ENCODE results near the gene JAM3.

The JAM3 gene

GRCh38 chr11:134149371-134149770, 80.5 kb downstream of the JAM3 start:
- DNase-seq = no peak
- no peaks in the 10 kb centered on the region for H3K27me3 ChIP-seq
- no peaks in the 10 kb centered on the region for H3K4me1 ChIP-seq
- no peak overlapping the region for H3K4me3 ChIP-seq (ENCODE audit: low read depth, low read length)
- peaks cover 81% of the 10 kb centered on the region for H3K36me3 ChIP-seq
- H3K9me3 ChIP-seq = no peaks in the 10 kb centered on the region
- TF ChIP-seq CTCF (IDR thresholded peaks at IDR 0.05; ENCODE audit: low read depth, low read length) = no peak

GRCh38 chr11:134150195-134150903, 81.5 kb downstream of the JAM3 start:
- no peaks in the 10 kb centered on the region for H3K4me1 ChIP-seq
- no peak overlapping the region for H3K4me3 ChIP-seq (ENCODE audit: low read depth, low read length)
- H3K9me3 ChIP-seq = no peaks in the 10 kb centered on the region
- peaks cover 76% of the 10 kb centered on the region for H3K36me3 ChIP-seq
- DNase-seq = no peak
- no peak for TF ChIP-seq CTCF (IDR thresholded peaks at IDR 0.05; ENCODE audit: low read depth, low read length)
- no peaks in the 10 kb centered on the region for H3K27me3 ChIP-seq

- peaks cover 77% of the 10 kb centered on the region for H3K36me3 ChIP-seq
- DNase-seq = no peak
These were observed 82.3 kb downstream of the JAM3 start for GRCh38 chr11:134151083-134151747.

GRCh38 chr11:134152696-134153095, 83.8 kb downstream of the JAM3 start:
- TF ChIP-seq CTCF (IDR thresholded peaks at IDR 0.05; ENCODE audit: low read depth, low read length) = no peak
- Histone ChIP-seq H3K4me1 (no peaks in the 10 kb centered on the region), H3K4me3 (ENCODE audit: low read depth, low read length) (no peak overlapping the region), H3K36me3 (peaks cover 83% of the 10 kb centered on the region), H3K27me3 (no peaks in the 10 kb centered on the region), H3K9me3 (no peaks in the 10 kb centered on the region)
- no peak for DNase-seq

More at GRCh38 chr11:134151083-134151747, 82.3 kb downstream of the JAM3 start:
- no peak for TF ChIP-seq CTCF (IDR thresholded peaks at IDR 0.05; ENCODE audit: low read depth, low read length)
- Histone ChIP-seq H3K4me1 (no peaks in the 10 kb centered on the region), H3K9me3 (no peaks in the 10 kb centered on the region), H3K27me3 (no peaks in the 10 kb centered on the region), H3K4me3 (ENCODE audit: low read depth, low read length) (no peak overlapping the region)

GRCh38 chr11:134153147-134153905, 84.5 kb downstream of the JAM3 start:
- H3K36me3 ChIP-seq = peaks cover 82% of the 10 kb centered on the region
- TF ChIP-seq CTCF (IDR thresholded peaks at IDR 0.05; ENCODE audit: low read depth, low read length) = no peak

More at GRCh38 chr11:134153147-134153905, 84.5 kb downstream of the JAM3 start:
- H3K9me3 ChIP-seq = no peaks in the 10 kb centered on the region
- no peak for DNase-seq
- no peak overlapping the region for H3K4me3 ChIP-seq (ENCODE audit: low read depth, low read length)
- H3K27me3 ChIP-seq = no peaks in the 10 kb centered on the region
- no peaks in the 10 kb centered on the region for H3K4me1 ChIP-seq
